Fibroblast of villous mesenchyme (primary cell): ENCODE data around the gene EHBP1. TPM values are rescaled to one million over a fixed set of nuclear protein-coding genes. Genes with fewer than 3 reads are reported as not detected.

ENCODE experiments used
- DNase-seq: peaks from one replicate; pipeline ENCODE4 v3.0.0-alpha.2; 2010; ENCODE audit warnings: low read depth
- H3K4me3 ChIP-seq: 2 replicates; pipeline ENCODE4 v1.5.1; 2011; ENCODE audit warnings: low read depth, mild to moderate bottlenecking, low read length
- total RNA-seq: library from RNA; depleted of rRNA; stranded (reverse); fragments of >200 nt; gene quantifications from 2 replicates; pipeline ENCODE4 v1.2.3, GENCODE V29; 2012
- TF ChIP-seq, protein P1 (sequence below): IDR thresholded peaks from 2 replicates; pipeline ENCODE4 v1.5.1; 2012; ENCODE audit warnings: low read depth, mild to moderate bottlenecking, low read length; ENCODE audit not compliant: insufficient read depth

The EHBP1 gene
- total RNA-seq, 1 donor = 140 TPM

DNA sequence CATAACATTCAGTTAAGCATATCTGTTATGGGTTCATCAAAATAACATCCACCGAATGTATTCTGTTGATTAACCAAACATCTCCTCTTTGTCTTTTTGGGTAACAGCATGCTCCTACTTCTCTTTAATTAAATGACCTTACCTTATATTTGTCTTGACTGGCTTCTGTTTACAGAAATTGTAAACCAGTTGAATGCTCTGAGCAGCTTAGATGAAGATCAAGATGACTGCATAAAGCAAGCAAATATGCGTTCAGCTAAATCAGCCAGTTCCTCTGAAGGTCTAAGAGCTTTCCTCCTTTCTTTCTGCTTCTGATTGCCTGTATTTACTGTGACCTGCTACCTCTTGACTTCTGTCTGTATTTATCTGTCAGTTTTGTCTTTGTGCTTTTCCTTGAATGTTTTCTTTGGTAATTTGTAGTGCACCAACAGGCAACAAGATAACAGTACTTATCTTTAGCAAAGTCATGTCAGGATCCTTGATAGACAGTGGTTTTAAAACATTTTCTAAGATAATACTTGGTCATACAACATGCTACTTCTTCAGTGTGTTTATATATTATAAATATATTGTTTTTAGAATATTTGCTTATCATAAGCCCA lies 152.8 kb downstream of the EHBP1 start:
- TF ChIP-seq, protein P1, sequence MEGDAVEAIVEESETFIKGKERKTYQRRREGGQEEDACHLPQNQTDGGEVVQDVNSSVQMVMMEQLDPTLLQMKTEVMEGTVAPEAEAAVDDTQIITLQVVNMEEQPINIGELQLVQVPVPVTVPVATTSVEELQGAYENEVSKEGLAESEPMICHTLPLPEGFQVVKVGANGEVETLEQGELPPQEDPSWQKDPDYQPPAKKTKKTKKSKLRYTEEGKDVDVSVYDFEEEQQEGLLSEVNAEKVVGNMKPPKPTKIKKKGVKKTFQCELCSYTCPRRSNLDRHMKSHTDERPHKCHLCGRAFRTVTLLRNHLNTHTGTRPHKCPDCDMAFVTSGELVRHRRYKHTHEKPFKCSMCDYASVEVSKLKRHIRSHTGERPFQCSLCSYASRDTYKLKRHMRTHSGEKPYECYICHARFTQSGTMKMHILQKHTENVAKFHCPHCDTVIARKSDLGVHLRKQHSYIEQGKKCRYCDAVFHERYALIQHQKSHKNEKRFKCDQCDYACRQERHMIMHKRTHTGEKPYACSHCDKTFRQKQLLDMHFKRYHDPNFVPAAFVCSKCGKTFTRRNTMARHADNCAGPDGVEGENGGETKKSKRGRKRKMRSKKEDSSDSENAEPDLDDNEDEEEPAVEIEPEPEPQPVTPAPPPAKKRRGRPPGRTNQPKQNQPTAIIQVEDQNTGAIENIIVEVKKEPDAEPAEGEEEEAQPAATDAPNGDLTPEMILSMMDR = no peak
- no peak overlapping the region for H3K4me3 ChIP-seq
- no peak for DNase-seq

GRCh38 chr2:62868947-62869346 lies 163.4 kb downstream of the EHBP1 start:
- H3K4me3 ChIP-seq = no peak overlapping the region
- TF ChIP-seq, protein P1 = no peak
- no peak for DNase-seq

DNA sequence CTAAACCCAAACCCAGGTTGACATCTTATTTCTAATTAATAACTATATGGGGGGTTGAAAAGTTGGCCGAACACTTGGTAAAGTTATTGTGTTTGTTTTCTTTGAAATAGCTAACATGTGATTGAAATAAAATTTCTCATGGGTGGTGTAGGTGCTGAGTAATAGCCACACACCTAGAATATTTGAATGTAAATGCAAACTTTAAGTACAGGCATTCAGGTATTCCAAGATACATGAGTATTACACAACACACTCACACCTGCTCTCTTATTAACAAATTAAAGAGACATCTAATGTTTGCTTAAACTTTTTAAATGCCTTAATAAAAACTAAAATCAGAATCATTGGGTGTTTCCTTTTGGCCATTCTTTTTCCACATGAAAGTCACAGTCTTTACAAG lies 165.5 kb downstream of the EHBP1 start:
- TF ChIP-seq, protein P1 = no peak
- no peak for DNase-seq
- no peak overlapping the region for H3K4me3 ChIP-seq

- TF ChIP-seq, protein P1 = no peak
- H3K4me3 ChIP-seq = no peak overlapping the region
- peak; percentile 12 for DNase-seq
These were observed 166.0 kb downstream of the EHBP1 start for GRCh38 chr2:62871506-62871905.

DNA sequence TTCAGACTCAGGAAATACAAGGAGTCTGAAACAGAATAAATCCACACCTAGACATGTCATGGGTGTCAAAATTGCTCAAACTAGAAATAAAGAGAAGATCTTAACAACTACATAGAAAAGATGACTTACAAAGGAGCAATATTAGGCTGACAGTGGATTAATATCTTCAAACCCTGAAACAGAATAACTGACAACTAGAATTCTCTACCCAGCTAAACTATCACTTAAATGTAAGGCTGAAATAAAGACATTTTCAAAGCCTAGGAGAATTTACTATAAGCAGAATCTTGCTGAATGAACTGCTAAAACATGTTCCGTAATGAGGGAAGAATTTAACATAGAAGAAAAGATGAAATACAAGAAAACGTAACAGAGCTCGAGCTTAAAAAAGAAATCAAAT lies 168.1 kb downstream of the EHBP1 start:
- no peak for DNase-seq
- TF ChIP-seq, protein P1 = no peak
- no peak overlapping the region for H3K4me3 ChIP-seq

DNA sequence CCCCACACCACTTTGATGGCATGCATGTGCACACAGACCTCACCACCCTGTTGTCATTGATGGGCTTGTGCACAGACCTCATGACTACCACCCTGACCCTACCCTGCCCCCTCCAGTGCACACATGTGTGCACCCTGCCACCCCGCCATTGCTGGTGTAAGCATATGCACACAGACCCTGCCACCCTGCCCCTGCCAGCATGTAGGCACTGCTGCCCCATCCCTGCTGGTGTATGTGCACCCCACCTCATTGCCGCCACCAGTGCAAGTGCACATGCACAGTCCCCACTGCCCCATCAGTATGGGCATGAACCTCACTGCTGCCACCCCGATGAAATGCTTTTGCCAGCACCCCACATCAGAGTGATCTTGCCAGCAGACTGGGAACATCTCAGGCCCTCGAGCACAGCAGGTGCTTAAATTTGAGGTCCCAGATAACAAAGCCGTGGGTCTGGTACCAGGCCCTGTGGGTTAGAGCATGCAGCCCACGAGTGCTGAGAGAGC lies 169.4 kb downstream of the EHBP1 start:
- no peak overlapping the region for H3K4me3 ChIP-seq
- TF ChIP-seq, protein P1 = no peak
- no peak for DNase-seq

GRCh38 chr2:62881162-62881795 lies 175.8 kb downstream of the EHBP1 start:
- DNase-seq = no peak
- no peak overlapping the region for H3K4me3 ChIP-seq
- TF ChIP-seq, protein P1 = no peak
